Heart left ventricle (tissue), 16 donors: ENCODE data around the gene RBKS. TPM values are rescaled to one million over a fixed set of nuclear protein-coding genes. Genes with fewer than 3 reads are reported as not detected.
"Not testable (repeated sequence)": the region's sequence is repeated elsewhere in the genome, so short reads cannot be mapped to it uniquely, and the experiment has no call there.

Source experiments
- ATAC-seq, 4 donors: fragments of 200-7000 bp; cut with Tn5 transposase; one replicate each; pipeline ENCODE4 v1.9.1; 2020 to 2022; ENCODE audit warnings: moderate library complexity in 4 of 4, mild to moderate bottlenecking in 3 of 4, moderate number of reproducible peaks in 1 of 4
- DNase-seq, 5 donors: peaks; one replicate each; pipeline ENCODE4 v3.0.0-alpha.2; 2020
- H3K27ac ChIP-seq, 12 donors: fragments of 200-600 bp; sonication (generic) in 4 of 12; one replicate each; pipeline versions ENCODE4 v1.5.0 to v1.8.0; 2016 to 2022; ENCODE audit warnings: mild to moderate bottlenecking in 2 of 12
- H3K27me3 ChIP-seq, 9 donors: fragments of 200-600 bp; sonication (generic) in 2 of 9; one replicate each; pipeline versions ENCODE4 v1.5.1 to v1.8.0; 2016 to 2022; ENCODE audit warnings: mild to moderate bottlenecking in 3 of 9
- H3K36me3 ChIP-seq, 9 donors: fragments of 200-600 bp; sonication (generic) in 2 of 9; one replicate each; pipeline versions ENCODE4 v1.5.0 to v1.8.0; 2018 to 2022; ENCODE audit warnings: mild to moderate bottlenecking in 2 of 9
- H3K4me1 ChIP-seq, 12 donors: fragments of 200-600 bp; sonication (generic) in 4 of 12; one replicate each; pipeline versions ENCODE4 v1.5.0 to v1.8.0; 2016 to 2022; ENCODE audit warnings: mild to moderate bottlenecking in 3 of 12
- H3K4me3 ChIP-seq, 12 donors: fragments of 200-600 bp; sonication (generic) in 4 of 12; one replicate each; pipeline versions ENCODE4 v1.5.0 to v1.8.0; 2017 to 2022; ENCODE audit warnings: mild to moderate bottlenecking in 9 of 12, moderate library complexity in 4 of 12
- H3K9me3 ChIP-seq, 12 donors: fragments of 200-600 bp; sonication (generic) in 4 of 12; one replicate each; pipeline versions ENCODE4 v1.5.0 to v1.8.0; 2016 to 2022; ENCODE audit warnings: mild to moderate bottlenecking in 1 of 12
- CTCF ChIP-seq, 12 donors: fragments of 200-600 bp; sonication (generic) in 4 of 12; IDR thresholded peaks; one replicate each; pipeline versions ENCODE4 v1.5.0 to v1.8.0; 2018 to 2022; ENCODE audit warnings: antibody characterized with exemption in 12 of 12, mild to moderate bottlenecking in 5 of 12
- POLR2A ChIP-seq, 2 donors: fragments of 450-650 bp; IDR thresholded peaks; one replicate each; pipeline ENCODE4 v1.6.1; 2017; ENCODE audit warnings: antibody characterized with exemption in 2 of 2, mild to moderate bottlenecking in 2 of 2, moderate library complexity in 2 of 2
- WGBS, 4 donors: extraction: QIAGEN DNeasy Blood & Tissue Kit in 2 of 4; methylation state at CpG; one replicate each; pipeline versions ENCODE4 v1.1.5 to v1.1.7; 2013 to 2018; 5-methylcytosine and 5-hydroxymethylcytosine counted together
- intact Hi-C, 10 donors: fragments of 100-400 bp; cut with DNase I; formaldehyde crosslinking; loops; one replicate each; pipeline versions ENCODE4 v1.11.1 to v1.14.2; 2022
- polyA plus RNA-seq, 2 donors: library from polyadenylated mRNA; stranded (reverse); fragments of 200-250 nt; gene quantifications; one replicate each; pipeline ENCODE4 v1.2.3, GENCODE V29; 2013
- total RNA-seq, 9 donors: library from RNA; depleted of rRNA in 2 of 9; stranded (reverse); fragments of >200 nt in 2 of 9; fragmentation: NEBNext Ultra II Directional in 3 of 9; extraction: Animal tissue kit (Norgen Biotek cat#: 25700) in 3 of 9; gene quantifications; one replicate each; pipeline versions ENCODE4 v1.1.0 to v1.2.4, GENCODE V29; 2016 to 2023
- donor health status: ischemic (EF 13 %, LVEDD 7.1; RV severe dilation, severe dysfunction).
- donor health status: healthy with polysubstance abuse.
- donor health status: DM: no; HTN: yes; CAD: no.
- donor health status: DM: no; HTN: no; CAD: no.
- donor health status: ischemic (EF 25% LVEDD 6.9; RV normal size, moderate dysfunction).
- donor health status: ischemic (EF 25% LVEDD 5.7; RV mildly dilated, moderate dysfunction).
- donor health status: healthy.
- donor health status: DM: yes; HTN: yes; CAD: no.
- donor health status: ischemic (EF 35%, LVEDD 5.7; RV mildly dilated, moderate dysfunction).
- donor health status: nonischemic (EF 11% LVEDD 7.7; RV severe dilation, severe dysfunction).
- donor health status: DM: yes; HTN: yes; CAD: no.
- donor health status: PGD.
- donor health status: ischemic (EF 29% LVEDD 5.4; RV normal size, mild dysfunction).
- donor health status: nonischemic (EF 23%, LVEDD 6.1; RV moderate dilation, normal function).

Gene RBKS
- total and polyA plus RNA-seq, 11 donors = 1.3 to 6.0 (median 4.0) TPM

DNA sequence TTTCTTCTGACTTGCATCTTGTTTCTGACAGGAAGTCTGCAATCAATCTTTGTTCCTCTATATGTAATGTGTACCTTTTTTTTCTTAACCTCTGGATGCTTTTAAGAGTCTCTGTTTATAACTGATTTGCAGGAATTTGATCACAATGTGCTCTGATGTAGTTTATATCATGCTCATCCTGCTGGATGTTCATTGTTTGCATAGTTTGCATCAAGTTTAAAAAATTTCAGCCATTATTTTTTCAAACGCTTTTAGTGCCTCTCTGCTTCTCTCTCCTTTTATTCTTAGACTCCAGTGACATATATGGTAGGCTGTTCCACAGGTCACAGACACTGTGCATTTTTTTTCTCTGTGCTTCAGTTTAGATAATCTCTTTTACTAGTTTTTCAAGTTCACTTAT lies 23.9 kb downstream of the RBKS start:
- intact Hi-C loops = no loop called here
- Histone ChIP-seq H3K9me3 (no peaks in the 10 kb centered on the region), H3K27me3 (no peaks in the 10 kb centered on the region), H3K4me3 (no peak overlapping the region), H3K36me3 (no peaks in the 10 kb centered on the region), H3K27ac (no peak overlapping the region), H3K4me1 (no peaks in the 10 kb centered on the region)
- ATAC-seq (no peak), DNase-seq (no peak)
- TF ChIP-seq POLR2A (IDR thresholded peaks at IDR 0.05) (no peak), CTCF (IDR thresholded peaks at IDR 0.05) (no peak)
- 74 to 81% (median 79%) methylated on average over 1 of the region's 1 CpG for WGBS, 4 donors

DNA sequence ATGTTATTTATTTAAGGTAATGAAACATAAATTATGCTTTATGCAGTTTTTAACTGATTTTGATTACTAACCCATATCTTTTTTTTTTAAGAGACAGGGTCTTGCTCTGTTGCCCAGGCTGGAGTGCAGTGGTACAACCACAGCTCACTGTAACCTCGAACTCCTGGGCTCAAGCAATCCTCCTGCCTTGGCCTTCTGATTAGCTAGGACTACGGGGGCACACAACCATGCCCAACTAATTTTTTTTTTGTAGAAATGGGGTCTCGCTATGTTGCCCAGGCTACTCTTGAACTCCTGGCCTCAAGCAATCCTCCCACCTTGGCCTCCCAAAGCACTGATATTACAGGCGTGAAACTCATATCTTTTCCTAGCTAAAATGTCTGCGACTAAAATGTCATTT lies 26.2 kb downstream of the RBKS start:
- H3K4me3 ChIP-seq, H3K36me3 ChIP-seq, H3K27ac ChIP-seq, ATAC-seq, H3K4me1 ChIP-seq, intact Hi-C loops, DNase-seq, H3K9me3 ChIP-seq, H3K27me3 ChIP-seq: not testable (repeated sequence)
- WGBS, 4 donors = 79 to 96% (median 93%) methylated on average over 5 of the region's 5 CpGs

GRCh38 chr2:27863146-27863545 lies 27.0 kb downstream of the RBKS start:
- Histone ChIP-seq H3K4me1 (no peaks in the 10 kb centered on the region), H3K9me3 (peaks cover 0 to 4% (median 0%) of the 10 kb centered on the region in 12 donors), H3K27ac (no peak overlapping the region), H3K4me3 (no peak overlapping the region), H3K27me3 (no peaks in the 10 kb centered on the region), H3K36me3 (no peaks in the 10 kb centered on the region)
- 86 to 94% (median 87%) methylated on average over 1 of the region's 1 CpG for WGBS, 4 donors
- DNase-seq (no peak), ATAC-seq (no peak)
- no peak for TF ChIP-seq POLR2A (IDR thresholded peaks at IDR 0.05)
- no peak for TF ChIP-seq CTCF (IDR thresholded peaks at IDR 0.05)
- intact Hi-C loops = no loop called here

DNA sequence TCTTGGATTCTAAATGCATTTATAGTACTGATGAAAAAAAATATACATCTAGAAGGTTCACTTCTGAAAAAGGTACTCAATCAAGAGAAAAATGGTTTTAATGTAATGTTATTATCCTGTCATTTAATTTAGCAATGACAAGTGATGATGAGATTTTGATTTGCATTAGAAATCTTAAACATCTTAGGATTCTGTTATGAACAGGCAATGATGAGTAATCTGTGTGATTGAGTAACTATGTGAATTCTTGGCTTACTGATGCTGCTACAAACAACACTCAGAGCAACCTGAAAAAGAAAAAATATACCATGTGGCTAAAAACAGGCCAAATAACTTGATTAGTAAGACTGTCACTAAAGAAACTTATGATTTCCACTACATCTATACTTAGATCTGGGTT lies 30.1 kb downstream of the RBKS start:
- intact Hi-C loops = no loop called here
- no peak for ATAC-seq
- Histone ChIP-seq H3K9me3 (peaks cover 0 to 12% (median 0%) of the 10 kb centered on the region in 12 donors), H3K4me3 (no peak overlapping the region), H3K36me3 (no peaks in the 10 kb centered on the region), H3K4me1 (no peaks in the 10 kb centered on the region), H3K27me3 (no peaks in the 10 kb centered on the region), H3K27ac (no peak overlapping the region)
- TF ChIP-seq POLR2A (IDR thresholded peaks at IDR 0.05) = no peak
- TF ChIP-seq CTCF (IDR thresholded peaks at IDR 0.05) = no peak
- DNase-seq = no peak

DNA sequence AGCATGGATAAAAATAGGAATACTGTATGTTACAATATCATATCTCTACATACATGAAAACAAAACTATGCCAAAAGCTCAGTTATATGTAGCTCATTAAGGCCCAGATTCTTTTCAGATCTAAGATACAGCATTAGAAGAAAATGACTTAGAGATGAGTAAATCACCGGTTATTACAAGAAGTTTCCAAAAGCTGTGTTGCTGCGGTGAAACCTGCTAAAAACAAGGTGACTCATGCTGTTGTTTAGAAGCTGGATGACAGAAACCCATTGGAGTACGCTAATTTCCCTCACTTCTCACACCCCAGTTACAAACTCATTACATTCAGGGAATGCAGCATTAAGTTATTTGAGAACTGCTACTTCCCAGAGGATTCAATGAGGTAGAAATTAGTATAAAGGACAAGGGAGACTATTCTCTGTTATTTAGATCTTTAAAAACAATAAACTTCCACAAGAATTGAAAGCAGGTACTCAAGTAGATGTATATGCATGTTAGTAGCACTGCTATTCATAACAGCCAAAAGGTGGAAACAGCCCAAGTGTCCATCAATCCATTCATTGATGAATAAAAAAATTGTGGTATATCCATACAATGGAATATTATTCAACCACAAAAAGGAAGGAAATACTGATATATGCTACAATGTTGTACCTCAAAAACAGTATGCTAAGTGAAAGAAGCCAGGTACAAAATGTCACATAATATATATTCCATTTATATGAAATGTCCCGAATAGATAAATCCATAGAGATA lies 32.6 kb downstream of the RBKS start:
- WGBS, 4 donors = 96 to 99% (median 98%) methylated on average over 4 of the region's 4 CpGs
- intact Hi-C loops = no loop called here
- Histone ChIP-seq H3K9me3 (peaks cover 0 to 12% (median 0%) of the 10 kb centered on the region in 12 donors), H3K4me1 (peaks cover 0 to 4% (median 0%) of the 10 kb centered on the region in 12 donors), H3K27ac (no peak overlapping the region), H3K4me3 (no peak overlapping the region), H3K36me3 (no peaks in the 10 kb centered on the region), H3K27me3 (no peaks in the 10 kb centered on the region)
- ATAC-seq (no peak), DNase-seq (no peak)
- TF ChIP-seq POLR2A (IDR thresholded peaks at IDR 0.05) (no peak), CTCF (IDR thresholded peaks at IDR 0.05) (no peak)
